ENCODE results near the gene PRRG2. TPM values are rescaled to one million over a fixed set of nuclear protein-coding genes. Genes with fewer than 3 reads are reported as not detected.

PRRG2 gene
- total and polyA plus RNA-seq, 9 of the 15 experiments (the other 6 are each of a cell fraction or from before 2014, with no cell fraction given), result 0.06 to 1.1 (median 0.33) TPM

- peak; percentile 91 for TF ChIP-seq PRDM10 (IDR thresholded peaks at IDR 0.05; ENCODE audit: partially characterized antibody)
- TF ChIP-seq MCM2 (IDR thresholded peaks at IDR 0.05; ENCODE audit: low read depth), result no peak
- no peak for TF ChIP-seq EZH2 (IDR thresholded peaks at IDR 0.05; ENCODE audit: borderline replicate concordance, low read depth, low read length)
- no peak for TF ChIP-seq ILF3 (IDR thresholded peaks at IDR 0.05; ENCODE audit: borderline replicate concordance)
- no peak for TF ChIP-seq ZNF436 (CRISPR knock-in tag; IDR thresholded peaks at IDR 0.05)
- peak; percentile 43; the same call in 1 of the 2 replicates for TF ChIP-seq ZNF24 (IDR thresholded peaks at IDR 0.05)
- TF ChIP-seq ZNF23 (CRISPR knock-in tag; IDR thresholded peaks at IDR 0.05), result no peak
- no peak for TF ChIP-seq GMEB1 (CRISPR knock-in tag; IDR thresholded peaks at IDR 0.05)
- no peak for TF ChIP-seq TCF15 (CRISPR knock-in tag; IDR thresholded peaks at IDR 0.05)
- no peak; the same call in 1 of the 2 replicates for TF ChIP-seq CREM (IDR thresholded peaks at IDR 0.05; ENCODE audit: low read depth)
- no peak for TF ChIP-seq HDAC3 (IDR thresholded peaks at IDR 0.05; ENCODE audit: borderline replicate concordance, partially characterized antibody)
- TF ChIP-seq ZNF639 (CRISPR knock-in tag; conservative IDR thresholded peaks at IDR 0.05 in 1 of 2, IDR thresholded peaks at IDR 0.05 in 1 of 2), result no peak
- no peak for TF ChIP-seq ZEB2 (IDR thresholded peaks at IDR 0.05)
- peak; percentile 38; the same call in 1 of the 2 replicates for TF ChIP-seq BHLHE40 (IDR thresholded peaks at IDR 0.05; ENCODE audit: low read length)
- TF ChIP-seq ZNF124 (CRISPR knock-in tag; IDR thresholded peaks at IDR 0.05), result no peak
- 0 out of 2 replicates have a peak, but pooled peaks have one; percentile 39 for TF ChIP-seq TRIM28 (IDR thresholded peaks at IDR 0.05)
- 0 out of 2 replicates have a peak, but pooled peaks have one; percentile 12 for TF ChIP-seq CC2D1A (IDR thresholded peaks at IDR 0.05)
- no peak for TF ChIP-seq ZNF398 (CRISPR knock-in tag; IDR thresholded peaks at IDR 0.05)
- no peak for TF ChIP-seq PHB2 (IDR thresholded peaks at IDR 0.05; ENCODE audit: low read depth)
Measured at GRCh38 chr19:49590071-49590970, 9.2 kb downstream of the PRRG2 start (continued).
